NCI-H69 (cell line): ENCODE data around the gene CCNG1.
"Not testable (repeated sequence)": the region's sequence is repeated elsewhere in the genome, so short reads cannot be mapped to it uniquely, and the experiment has no call there.

Experiments used
- DNase-seq: peaks from one replicate; lab custom pipeline; 2025; lab: John Stamatoyannopoulos, UW

CCNG1 gene

DNA sequence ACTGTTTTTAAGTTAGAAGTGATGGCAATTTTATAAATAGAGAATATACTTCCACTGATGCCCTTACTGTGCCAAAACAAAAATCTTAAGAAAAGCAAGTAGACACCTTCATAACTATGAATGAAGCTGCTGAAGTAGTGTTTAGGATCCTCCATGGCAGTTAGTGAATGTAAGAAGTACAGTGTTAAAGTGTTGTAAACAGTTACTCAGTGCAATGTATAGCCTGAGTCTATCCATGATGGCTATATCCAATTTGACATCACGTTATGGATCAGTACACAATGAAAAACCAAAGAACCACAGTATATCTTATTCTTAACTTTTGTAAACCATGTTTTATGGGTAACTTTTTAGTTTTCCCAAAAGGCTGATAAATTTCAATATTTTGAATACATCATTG lies 7.1 kb downstream of the CCNG1 start:
- no peak for DNase-seq

DNA sequence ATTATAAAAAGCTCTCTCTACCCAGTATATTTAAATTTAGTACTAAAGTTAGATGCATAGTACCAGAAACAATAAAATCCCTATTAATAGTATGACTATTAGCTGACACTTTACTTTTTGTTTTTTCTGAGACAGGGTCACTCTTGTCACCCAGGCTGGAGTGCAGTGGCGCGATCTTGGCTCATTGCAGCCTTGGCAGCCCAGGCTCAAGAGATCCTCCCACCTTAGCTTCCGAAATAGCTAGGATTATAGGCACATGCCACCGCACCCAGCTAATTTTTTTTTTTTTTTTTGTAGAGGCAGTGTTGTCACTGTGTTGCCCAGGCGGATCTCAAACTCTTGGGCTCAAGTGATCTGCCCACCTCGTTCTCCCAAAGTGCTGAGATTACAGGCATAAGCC lies 8.0 kb downstream of the CCNG1 start:
- no peak for DNase-seq

DNA sequence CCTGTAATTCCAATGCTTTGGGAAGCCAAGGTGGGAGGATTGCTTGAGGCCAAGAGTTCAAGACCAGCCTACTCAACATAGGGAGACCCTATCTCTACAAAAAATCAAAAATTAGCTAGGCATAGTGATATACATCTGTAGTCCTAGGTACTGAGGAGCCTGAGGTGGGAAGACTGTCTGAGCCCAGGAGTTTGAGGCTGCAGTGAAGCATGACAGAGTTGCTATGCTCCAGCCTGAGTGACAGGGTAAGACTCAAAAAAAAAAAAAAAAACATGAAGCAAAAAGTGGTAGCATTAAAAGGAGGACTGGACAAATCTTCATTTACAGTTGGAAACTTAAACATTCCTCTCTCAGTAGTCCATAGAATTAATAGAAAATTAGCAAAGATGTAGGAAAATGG lies 9.8 kb downstream of the CCNG1 start:
- no peak for DNase-seq

DNA sequence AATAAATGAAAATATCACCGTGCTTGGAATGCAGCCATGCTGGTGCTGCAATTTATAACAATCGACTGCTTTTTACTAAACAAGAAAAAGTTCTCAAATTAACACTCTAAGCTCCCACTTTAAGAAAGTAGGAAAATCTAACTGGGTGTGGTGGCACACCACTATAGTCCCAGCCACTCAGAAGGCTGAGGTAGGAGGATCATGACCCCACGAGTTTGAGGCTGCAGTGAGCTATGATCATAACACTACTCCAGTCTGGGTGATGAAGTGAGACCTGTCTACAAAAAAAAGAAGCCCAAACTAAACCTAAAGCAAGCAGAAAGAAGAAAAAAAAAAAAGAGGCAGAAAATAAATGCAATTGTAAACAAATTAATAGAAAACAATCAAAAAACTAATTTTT lies 10.5 kb downstream of the CCNG1 start:
- no peak for DNase-seq

DNA sequence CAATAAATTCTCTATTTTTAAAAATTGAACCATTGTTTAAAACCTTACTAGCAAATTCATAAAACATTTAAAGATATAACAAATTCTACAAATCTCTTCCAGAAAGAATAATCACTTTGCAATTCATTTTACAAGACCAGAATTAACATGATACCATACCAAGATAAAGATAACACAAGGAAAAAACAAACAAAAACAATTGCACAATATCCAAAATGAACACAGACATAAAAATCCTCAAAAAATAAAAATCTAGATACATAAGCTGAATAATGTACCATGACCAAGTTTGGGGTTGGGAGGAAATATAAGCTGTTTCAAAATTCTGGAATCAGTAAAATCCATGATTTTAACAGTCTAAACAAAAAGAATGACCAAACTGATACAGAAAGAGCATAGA lies 11.1 kb downstream of the CCNG1 start:
- no peak for DNase-seq

DNA sequence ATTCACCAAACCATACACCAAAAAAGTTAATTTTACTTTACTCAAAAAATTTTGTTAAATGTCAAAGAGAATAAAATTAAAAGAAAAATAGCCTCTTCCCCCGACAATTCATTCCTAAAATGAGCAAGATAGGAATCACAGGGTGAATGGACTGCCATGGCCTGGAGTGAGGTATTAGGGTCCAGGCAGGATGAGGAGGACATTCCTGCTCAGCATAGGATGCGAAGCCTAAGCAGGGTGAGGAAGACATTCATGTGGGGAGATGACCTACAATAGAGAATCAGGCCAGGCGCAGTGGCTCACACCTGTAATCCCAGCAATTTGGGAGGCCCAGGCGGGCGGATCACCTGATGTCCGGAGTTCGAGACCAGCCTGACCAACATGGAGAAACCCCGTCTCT lies 14.1 kb downstream of the CCNG1 start:
- DNase-seq: no peak

DNA sequence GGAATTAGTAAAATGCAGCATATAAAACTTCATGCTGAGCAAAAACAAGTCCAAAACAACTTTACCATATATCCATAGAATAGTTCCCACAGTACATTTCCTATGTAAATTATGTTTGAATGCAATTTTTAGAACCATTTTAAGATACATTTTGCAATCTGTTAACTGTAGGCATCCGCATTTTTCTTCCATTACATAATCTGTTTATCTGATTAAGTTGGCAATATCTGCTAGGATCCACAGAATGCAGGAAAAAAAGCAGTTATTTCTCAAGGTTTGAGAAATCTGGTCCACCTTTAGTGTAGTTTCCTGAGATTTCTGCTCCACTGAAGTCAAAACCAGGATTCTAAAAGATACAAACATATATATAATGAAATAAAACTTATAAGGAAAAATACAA lies 16.3 kb downstream of the CCNG1 start:
- DNase-seq: no peak

DNA sequence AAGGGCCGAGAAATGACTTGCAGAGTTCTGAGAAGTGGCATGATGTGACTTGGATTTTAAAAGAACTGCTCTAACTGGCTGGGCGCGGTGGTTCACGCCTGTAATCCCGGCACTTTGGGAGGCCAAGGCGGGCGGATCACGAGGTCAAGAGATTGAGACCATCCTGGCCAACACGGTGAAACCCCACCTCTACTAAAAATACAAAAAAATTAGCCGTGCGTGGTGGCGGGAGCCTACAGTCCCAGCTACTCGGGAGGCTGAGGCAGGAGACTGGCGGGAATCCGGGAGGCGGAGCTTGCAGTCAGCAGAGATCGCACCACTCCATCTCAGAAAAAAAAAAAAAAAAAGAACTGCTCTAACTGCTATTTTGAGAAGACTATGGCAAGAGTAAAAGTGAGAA lies 18.0 kb downstream of the CCNG1 start:
- not testable (repeated sequence) for DNase-seq

DNA sequence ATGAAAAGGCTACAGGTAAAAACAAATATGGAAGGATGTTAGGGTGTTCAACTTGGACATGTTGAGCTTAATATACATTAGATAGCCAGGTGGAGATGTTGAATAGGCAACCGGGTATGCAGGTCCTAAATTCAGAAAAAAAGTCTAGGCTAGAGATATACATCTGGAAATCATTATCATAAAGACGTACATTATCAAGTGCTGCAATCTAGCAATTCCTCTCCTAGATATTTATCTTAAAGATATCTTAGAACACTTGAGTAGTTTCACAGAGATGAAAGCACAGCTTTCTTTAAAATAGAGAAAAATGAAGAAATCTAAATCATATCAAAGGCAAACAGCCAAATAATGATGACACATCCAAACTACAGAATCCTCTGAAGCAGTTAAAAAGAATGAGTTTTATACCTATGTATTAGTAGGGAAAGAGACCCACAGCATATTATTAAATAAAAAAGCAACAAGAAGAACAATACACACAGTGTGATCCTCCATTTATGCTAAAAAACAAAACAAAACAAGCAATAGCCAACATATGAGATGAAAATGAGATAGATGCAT lies 18.7 kb downstream of the CCNG1 start:
- DNase-seq: no peak

DNA sequence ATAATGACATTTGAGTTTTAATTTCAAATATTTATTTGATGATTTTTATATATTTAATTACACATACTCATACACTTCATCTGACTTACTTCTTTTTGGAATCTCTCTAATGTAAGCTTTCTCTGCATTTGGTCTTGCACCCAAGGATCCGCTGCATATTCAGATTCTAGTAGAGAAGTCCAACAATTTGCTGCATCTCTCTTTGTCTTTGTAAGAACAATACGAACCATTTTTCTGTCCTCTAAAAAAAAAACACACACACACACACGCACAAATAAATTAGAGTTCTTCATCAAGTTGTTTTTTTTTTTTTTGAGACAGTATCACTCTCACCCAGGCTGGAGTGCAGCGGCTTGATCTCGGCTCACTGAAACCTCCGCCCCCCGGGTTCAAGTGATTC lies 19.4 kb downstream of the CCNG1 start:
- DNase-seq: no peak

DNA sequence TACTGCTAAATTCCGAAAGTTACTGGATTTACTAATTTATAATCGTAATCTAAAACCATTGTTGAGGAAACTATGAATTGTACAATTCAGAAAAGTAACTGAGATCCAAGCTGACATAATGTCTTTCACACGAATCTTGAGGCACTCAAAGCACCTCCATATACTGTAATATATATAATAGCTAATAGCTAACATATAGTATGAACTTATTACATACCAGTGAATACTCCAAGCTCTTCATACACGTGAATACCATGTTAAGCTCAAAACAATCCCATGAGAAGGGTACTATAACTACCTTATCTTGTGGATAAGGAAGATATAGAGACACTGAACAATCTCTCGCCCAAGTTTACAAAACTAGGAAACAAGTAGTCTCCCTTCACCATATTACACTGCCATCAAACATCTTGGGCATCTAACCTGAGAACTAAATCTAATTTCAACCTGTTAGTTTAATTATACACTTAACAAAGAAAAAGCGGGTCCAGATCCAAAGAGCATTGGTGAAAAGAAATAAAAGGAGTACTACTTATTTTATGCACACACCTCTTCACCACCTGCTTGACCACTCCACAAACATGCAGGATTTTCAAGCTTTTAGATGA lies 21.5 kb downstream of the CCNG1 start:
- DNase-seq: peak; percentile 45

DNA sequence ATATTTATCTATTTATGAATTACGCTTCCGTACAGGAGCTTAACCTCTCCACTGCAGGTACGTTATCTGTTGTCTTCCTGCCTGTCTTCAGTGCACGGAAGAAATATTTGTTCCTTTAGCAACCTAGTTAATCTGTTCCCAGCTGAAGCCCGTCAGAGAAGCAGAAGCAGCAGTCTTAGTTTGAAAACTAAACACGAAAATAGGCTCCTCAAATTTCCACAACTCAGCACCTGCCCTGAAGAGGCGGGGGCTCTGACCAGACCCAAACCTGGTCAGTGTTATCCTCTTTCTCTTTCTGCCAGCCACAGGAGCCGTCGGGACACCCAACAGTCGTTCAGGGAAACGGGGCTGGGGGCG lies 22.0 kb downstream of the CCNG1 start:
- no peak for DNase-seq

DNA sequence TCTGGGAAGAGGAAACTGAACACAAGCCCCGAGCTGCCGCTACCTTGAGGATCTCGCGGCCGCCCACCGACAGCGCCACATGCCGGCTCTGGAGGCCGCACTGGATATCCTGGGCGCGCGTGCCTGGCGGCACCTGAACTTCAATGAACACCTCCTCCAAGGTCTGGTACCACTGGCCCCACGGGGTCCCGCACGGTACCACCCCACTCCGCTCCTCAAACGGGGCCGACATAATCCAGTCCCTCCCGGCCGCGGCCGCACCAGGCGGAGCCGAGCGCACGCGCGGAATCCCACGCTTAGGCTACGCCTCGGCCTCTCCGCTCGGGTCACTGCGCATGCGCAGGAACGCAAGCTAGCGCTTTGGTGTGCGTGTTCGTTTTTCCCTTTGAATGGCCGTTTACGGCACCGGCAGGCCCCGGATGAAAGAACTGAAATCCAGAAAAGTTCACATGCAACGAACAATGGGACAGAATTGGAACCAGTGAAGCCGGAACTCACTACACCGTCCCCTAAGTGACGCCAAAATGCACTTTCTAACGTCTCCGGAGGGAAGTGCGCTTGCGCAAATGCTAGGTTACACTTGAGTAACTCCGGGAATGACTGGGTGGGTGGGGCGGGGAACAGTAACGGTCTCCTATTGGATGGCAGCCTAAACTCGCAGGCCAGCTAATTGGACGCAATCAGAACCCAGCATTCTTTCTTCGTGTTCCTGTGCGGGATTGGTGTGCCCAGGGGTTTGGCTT lies 22.6 kb downstream of the CCNG1 start, which contains the start of gene NUDCD2:
NUDCD2 (minus strand) TSS at position 284 of the 743 bp plus-strand sequence; CDS start at position 232, 52 bp downstream.
- DNase-seq: peak; percentile 99

DNA sequence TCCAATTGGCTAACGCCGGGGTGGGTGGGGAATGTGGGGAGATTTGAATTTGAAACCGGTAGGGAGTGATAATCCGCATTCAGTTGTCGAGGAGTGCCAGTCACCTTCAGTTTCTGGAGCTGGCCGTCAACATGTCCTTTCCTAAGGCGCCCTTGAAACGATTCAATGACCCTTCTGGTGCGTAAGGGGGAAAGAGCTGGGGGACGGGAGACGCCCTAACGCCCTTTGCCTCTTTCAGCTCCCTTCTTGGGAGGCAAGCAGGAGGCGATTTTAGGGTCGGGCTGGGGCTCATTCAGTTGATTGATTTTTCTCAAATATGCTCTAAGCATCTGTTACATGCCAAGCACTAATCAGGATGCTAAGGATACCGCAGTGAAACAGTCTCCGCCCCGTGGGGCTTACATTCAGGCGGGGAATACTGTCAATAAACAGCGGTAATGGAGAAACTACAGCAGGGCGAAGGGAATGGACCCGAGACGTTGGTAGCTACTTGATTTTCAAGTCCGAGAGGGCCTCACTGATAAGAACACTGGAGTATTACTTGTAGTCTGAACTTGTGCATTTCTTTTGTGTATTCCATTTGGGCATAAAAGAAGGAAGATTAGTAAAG lies 23.3 kb downstream of the CCNG1 start, which contains the start of gene HMMR:
HMMR (plus strand) TSS at position 71 of the 610 bp plus-strand sequence; CDS start at position 132, 61 bp downstream.
- DNase-seq: peak; percentile 91

DNA sequence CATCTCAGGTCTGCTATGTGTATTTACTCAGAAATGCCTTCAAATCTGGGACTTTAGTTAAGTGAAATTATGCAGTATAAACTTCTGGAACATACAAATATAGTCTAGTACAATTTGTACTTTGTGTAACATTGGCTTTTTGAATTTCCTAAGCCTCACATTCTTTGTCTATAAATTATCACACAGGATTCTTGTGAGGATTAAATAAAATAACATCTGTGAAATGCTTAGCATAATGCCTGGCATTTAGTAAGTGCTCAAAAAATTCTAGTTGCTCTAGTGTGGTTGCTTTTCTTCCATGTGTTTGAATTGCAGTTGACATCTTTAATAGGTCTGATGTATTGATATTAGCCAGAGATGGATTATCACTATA lies 25.7 kb downstream of the CCNG1 start:
- no peak for DNase-seq

DNA sequence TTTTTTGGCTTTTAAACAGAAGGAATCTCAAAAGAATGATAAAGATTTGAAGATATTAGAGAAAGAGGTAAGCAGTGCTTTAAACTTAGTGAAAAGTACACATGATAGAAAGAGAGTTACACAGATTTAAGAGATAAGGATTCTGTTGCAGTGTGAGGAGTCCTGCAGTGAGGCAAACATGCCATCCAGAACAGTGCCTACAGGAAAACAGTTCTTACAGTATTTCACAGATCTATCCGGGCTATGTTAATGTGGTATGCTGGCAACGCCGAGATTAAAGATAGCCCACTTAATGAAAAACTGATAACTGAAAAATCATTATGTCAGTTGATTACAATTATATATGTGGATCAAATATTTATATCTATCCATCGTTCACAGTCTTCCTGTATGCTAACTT lies 30.3 kb downstream of the CCNG1 start:
- no peak for DNase-seq

DNA sequence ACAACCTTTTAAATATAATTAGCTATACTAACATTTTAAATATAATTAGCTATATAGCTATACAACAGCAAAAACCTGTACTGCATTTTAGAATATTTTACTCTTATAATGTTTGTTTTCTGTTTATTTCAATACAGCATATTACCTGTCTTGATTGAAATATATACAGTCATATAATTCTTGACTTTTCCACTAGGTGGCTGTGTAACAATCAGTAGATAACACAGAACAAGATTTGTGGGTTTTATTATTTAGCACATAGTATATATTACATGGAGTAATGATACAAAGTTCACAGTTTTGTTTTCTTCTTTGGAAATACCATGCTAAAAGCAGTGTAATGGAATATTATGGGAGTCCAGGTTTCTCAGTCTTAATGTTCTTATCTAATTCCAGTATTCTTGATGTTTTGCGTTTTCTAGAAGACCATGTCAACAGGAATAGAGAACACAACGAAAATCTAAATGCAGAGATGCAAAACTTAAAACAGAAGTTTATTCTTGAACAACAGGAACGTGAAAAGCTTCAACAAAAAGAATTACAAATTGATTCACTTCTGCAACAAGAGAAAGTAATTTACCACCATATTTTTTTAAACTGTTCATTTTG lies 36.3 kb downstream of the CCNG1 start:
- DNase-seq: peak; percentile 36

DNA sequence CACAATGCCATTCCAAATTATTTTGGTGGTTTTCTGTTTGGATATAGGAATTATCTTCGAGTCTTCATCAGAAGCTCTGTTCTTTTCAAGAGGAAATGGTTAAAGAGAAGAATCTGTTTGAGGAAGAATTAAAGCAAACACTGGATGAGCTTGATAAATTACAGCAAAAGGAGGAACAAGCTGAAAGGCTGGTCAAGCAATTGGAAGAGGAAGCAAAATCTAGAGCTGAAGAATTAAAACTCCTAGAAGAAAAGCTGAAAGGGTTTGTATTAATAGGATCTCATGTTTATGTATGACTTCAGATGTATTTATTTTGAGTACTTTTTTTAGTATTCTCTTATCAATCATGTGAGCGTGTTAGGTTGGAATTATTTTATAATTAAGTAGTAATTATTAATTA lies 38.0 kb downstream of the CCNG1 start:
- DNase-seq: no peak

DNA sequence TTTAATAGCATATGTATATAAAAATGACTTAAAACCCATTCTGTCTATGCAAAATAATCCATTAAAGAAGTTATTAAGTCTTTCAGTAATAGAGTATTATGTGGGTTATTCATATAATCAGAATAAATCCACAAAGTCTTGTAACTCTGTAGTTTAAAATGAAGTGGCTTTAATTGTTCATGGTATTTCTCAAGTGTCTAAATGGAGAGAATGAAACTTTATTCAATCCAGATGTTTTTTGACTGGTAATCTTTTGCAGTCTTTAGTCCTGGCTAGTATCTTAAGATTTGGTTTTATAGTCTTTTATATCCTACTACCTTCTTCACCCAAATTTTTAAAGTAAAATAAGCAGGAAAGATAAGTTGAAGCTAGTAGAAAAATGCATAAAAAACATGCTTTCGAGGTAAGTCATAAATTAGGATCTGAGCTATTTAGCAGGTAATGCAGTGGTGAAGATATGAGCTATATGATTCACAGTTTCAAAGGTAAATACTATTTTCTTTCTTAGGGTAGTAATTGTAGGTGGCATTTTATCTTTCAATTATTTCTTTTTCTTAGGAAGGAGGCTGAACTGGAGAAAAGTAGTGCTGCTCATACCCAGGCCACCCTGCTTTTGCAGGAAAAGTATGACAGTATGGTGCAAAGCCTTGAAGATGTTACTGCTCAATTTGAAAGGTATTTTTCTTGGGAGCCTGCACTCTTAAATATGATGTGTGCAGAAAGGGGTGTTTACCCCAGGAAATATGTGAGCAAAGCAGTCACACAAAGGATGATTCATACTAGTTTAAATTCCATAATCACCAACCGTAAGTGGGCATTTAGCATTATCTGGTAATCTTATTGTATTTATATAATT lies 41.0 kb downstream of the CCNG1 start:
- DNase-seq: no peak

DNA sequence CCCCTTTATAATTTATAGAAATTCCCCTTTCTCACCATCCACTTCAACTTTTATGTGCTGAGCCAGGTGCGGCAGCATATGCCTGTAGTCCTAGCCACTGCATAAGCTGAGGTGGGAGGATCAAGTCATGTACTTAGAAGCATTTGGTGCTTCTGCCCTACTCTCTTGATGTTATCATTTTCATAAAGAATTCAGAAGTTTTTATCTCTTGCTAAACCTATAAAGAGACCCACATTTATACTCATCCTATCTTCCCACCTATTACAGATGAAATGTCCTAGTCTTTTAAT lies 41.5 kb downstream of the CCNG1 start:
- DNase-seq: no peak

DNA sequence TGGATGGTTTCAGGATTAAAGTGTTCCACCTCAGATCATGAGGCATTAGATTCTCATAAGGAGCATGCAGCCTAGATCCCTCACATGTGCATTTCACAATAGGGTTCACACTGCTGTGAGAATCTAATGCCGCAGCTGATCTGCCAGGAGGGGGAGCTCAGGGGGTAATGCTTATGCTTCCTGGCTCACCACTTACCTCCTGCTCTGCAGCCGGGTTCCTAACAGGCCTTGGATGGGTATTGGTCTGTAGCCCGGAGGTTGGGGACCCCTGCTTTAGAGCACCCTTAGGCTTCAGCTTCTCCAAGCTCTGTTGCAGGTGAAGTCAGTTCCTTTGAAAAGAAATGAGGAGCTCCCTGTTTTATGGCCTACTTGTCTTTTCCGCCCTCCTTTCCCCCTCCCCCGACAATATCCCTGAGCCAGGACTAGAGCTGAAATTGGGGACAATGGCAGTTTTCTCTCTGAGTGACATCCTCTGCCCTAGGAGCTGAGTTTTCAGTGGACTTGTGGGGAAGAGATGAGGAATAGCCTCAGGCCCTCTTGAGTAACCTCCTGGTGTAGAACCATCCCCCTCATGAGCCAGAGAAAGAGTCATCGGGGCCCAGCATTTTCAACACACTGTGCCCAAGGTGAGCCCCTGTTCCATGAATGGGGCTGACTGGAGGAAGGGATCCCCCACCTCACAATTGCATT lies 51.8 kb downstream of the CCNG1 start:
- DNase-seq: peak; percentile 10

DNA sequence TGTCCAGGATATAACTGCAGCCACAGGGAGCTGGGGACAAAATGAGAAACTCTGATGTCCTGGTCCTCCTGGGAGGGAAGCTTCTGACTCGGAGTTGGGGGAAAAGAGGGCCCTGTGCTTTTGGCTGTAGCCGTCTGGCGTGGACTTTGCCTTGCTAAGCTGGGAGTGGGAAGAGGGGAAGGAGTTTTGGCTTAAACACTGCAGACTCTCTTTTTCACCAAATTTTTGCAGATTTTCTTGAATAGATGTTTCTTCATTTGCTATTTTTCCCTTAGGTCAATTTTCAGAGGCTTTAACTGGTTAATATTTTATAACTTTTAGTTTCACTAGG lies 52.3 kb downstream of the CCNG1 start:
- DNase-seq: no peak
